NCI-H1436 treated with DMSO at 0.1 percent for 48 hours (cell line): Measurements from ENCODE around the gene COL5A3.

Experiments
- DNase-seq: peaks from one replicate; lab custom pipeline; 2025; lab: John Stamatoyannopoulos, UW

The COL5A3 gene

DNA sequence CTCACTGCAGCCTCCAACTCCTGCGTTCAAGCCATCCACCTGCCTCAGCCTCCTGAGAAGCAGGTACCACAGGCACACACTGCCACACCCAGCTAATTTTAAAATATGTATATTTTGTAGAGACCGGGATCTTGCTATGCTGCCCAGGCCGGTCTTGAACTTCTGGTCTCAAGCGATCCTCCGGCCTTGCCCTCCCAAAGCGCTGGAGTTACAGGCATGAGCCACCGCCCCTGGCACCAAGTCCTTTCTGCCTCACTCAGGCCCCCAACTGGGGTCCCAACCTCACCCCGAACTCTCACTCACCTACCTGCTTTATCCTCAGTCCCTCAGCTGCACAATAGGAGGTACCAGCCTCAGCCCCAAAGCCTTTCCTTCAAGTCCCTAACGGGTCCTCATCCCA, 635 bp upstream of the COL5A3 start:
- DNase-seq = no peak

DNA sequence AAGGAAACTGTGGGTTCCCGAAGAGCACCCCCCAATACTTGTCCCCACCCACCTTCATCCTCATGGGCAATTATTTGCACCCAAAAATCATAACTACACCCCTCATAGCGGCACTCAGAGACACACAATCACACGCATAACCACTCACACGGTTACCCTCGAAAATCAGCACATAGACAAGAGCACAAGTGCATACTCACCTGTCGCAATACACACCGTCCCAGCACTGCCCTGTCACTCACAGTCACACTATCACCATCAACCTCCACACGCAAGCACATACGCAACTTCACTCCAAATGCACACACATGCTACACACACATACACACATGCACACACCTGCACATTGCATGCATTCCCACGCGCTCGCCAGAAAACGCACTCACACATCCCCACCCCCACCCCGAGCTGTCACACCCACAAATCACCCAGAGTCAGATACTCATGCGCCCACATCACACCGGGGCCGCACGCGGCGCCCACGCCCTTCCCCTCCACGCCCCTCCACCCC, 535 bp downstream of the COL5A3 start:
- no peak for DNase-seq

GRCh38 chr19:10008184-10008765, 2.0 kb downstream of the COL5A3 start:
- DNase-seq = no peak

DNA sequence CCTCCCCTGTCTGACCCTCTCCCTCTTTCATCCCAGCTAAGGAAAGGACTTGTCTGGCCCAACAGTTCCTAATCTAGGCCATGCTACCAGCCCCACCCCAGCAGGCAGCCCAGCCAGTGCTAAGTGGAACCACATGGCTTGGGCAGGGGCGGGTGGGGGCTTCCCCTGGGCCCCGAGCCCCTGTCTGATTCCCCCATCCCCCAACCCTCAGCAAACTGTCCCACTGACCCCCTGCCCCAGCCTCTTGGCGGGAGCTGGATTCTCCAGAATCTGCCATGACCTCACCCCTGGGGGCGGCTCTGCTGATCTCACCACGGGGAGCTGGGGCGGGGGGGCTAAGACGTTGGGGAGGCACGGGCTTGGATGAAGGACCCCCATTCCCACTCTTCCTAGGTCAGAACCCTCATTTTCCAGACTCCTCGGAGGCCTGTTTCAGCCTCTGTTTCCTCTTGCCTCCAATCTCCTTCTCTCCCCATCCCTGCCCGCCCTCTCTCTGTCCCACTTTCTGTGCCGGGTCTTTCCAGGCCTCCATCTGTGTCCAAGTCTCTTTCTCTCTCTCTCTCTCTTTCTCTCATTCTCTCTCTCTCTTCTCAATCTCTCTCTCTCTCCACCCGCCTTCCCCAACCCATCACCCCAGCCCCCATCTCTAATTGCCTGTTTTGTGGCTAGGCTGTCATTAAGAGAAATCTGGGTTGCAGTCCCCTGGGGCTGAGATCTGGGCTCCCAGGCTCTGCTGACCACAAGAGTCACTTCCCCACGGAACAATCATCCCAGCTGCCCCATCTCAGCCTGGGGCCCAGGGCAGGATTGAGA, 2.7 kb downstream of the COL5A3 start:
- DNase-seq = no peak

DNA sequence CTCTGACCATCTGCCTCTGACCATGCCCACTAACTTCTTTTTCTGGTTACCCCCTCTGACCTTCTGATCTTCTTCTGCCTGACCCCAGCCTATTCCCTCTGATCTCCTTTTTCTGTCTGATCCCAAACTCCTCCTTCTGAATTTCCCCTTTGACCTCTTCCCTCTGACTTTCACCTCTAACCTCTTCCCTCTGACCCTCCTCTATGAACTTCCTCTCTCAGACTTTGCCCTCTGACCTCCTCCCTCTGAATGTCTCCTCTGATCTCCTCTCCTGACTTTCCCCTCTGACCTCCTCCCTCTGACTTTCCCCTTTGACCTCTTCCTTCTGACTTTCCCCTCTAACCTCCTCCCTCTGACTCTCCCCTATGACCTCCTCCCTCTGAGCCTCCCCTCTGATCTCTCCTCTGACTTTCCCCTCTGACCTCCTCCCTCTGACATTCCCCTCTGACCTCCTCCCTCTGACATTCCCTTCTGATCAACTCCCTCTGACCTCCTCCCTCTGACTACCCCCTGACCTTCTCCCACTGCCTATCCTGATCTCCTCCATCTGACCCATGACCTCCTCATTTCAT, 3.5 kb downstream of the COL5A3 start:
- no peak for DNase-seq

- no peak for DNase-seq
Observed at GRCh38 chr19:10006335-10006708, 4.0 kb downstream of the COL5A3 start.

GRCh38 chr19:10005632-10006334, 4.5 kb downstream of the COL5A3 start:
- no peak for DNase-seq

GRCh38 chr19:10004617-10005016, 5.7 kb downstream of the COL5A3 start:
- no peak for DNase-seq

DNA sequence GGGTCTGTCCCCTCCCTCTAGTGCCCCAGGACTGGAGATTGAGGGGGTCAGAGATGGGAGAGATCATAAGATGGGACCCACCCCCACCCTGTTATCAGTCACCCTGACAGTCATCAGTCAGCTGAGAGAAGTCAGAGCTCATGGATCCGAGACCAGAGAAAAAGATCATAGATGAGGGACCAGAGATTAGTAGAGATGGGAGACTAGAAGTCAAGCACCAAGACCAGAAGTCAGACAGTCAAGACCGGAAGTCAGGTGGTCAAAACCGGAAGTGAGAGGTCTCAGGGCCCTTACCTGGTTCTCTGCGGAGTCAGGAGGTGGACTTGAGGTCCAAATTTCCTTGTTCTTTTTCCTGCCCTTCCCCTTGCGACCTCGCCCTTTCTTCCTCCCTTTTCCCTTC, 7.0 kb downstream of the COL5A3 start:
- DNase-seq = no peak

DNA sequence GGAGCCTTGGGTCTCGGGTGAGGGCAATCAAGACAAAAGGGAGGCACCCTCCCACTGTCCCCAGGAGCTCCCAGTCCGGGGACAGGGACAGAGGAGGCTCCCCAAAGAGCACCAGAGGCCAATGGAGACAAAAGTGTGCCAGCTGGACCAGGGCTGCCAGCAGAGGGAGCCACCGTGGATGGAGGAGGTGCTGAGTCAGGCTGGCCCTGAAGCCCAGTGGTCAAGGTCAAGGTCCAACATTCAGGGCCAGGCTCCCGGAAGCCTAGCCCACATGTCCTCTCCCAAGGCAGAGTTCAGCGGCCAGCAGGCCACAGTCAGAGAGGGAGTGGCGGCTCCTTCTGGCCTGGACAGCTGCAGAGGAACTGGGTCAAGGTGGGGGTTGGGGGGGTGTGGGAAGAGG, 8.4 kb downstream of the COL5A3 start:
- no peak for DNase-seq

- peak; percentile 1 for DNase-seq
Observed at GRCh38 chr19:10000171-10000826, 10.0 kb downstream of the COL5A3 start.

DNA sequence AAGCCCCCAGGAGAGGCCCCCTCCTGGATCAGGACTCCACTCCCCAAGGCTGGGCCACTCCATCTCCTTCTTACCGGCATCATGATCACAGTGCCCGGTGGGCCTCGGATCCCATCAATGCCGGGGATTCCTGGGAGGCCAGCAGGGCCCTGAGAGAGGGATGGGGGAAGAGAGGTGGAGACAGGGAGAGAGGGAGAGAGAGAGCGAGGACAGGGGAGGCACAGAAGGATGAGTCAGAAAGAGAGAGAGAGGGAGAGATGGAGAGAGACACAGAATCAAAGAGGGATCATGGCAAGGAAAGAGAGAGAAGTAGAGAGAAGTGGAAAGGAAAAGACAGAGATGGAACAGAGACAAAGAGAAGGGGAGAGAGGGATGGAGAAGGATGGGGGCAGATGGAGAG, 13.8 kb downstream of the COL5A3 start:
- no peak for DNase-seq

- no peak for DNase-seq
Observed at GRCh38 chr19:9995999-9996398, 14.3 kb downstream of the COL5A3 start.

DNA sequence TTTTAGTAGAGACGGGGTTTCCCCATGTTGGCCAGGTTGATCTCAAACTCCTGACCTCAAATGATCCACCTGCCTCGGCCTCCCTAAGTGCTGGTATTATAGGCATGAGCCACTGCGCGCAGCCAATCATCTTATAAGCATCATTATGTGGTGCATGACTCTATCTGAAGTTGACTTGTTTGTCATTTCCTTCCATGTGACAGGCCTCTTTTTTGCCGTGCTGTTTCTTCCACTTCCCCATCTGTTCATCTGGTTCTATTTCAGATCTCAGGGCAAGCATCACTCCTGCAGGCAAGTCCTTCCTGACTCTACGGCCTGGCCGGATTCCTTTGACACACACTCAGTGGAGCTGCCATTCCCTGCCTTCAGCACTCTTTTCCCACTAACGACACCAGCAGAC, 15.2 kb downstream of the COL5A3 start:
- DNase-seq = no peak

DNA sequence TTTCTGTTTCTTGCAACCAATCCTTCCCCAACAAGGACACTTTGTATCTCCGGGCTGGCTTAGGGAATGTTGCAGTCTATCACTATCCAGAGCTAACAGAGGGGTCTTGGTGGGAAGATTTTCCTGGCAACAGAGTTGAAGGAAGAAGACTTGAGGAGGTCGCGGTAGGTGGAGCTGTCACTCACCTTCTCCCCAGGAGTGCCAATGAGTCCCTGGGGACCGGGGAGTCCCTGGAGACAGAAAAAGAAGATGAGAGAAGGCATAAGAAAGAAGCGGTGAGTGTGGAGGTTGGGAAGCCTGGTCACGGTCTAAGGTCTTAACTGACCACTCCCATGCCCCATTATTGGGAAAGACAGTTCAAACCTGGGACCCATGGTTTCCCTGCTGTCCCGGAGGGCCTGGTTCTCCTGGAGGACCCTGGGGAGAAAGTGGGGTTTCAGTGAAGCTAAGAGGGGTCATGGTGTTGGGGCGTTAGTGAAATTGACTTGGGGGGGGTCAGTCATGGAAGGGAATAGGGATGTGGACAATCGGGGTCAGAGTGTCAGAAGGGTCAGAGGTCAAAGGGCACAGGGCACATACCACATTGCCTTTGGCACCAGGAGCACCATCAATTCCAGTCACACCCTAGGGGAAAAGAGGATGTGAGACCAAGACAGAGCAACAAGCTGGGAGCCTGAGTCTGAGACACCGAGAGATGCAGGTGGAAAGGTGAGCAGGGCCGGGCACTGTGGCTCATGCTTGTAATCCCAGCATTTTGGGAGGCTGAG, 18.7 kb downstream of the COL5A3 start:
- DNase-seq = no peak

DNA sequence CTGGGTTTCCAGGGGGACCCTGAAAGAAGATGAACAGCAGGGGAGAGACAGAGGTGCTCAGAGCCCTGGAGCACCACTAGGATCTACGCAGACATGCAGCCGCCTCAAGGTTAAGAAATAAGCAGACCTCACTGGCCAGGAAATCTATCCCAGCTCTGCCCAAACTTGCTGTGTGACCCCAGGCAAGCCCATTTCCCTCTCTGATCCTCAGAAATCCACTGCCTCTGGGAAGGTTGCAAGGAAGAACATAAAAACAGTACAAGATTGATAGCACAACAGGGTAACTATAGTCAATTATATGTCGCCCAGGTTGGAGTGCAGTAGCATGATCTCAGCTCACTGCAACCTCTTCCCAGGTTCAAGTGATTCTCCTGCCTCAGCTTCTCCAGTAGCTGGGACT, 20.8 kb downstream of the COL5A3 start:
- no peak for DNase-seq

- no peak for DNase-seq
Observed at GRCh38 chr19:9986787-9987281, 23.5 kb downstream of the COL5A3 start.

- no peak for DNase-seq
Observed at GRCh38 chr19:9981406-9982260, 28.7 kb downstream of the COL5A3 start.

DNA sequence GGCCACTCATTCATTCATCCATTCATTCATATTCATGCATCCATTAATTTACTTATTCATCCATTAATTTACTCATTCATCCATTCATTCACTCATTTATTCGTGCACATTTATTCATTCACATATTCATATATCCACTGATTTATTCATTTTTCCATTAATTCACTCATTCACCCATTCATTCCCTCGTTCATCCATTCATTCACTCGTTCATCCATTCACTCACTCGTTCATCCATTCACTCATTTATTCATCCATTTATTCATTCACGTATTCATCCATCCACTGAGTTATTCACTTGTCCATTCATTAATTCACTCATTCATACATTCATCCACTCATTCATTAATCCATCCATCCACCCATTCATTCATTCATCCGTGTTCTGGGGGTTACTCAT, 38.2 kb downstream of the COL5A3 start:
- DNase-seq = no peak

DNA sequence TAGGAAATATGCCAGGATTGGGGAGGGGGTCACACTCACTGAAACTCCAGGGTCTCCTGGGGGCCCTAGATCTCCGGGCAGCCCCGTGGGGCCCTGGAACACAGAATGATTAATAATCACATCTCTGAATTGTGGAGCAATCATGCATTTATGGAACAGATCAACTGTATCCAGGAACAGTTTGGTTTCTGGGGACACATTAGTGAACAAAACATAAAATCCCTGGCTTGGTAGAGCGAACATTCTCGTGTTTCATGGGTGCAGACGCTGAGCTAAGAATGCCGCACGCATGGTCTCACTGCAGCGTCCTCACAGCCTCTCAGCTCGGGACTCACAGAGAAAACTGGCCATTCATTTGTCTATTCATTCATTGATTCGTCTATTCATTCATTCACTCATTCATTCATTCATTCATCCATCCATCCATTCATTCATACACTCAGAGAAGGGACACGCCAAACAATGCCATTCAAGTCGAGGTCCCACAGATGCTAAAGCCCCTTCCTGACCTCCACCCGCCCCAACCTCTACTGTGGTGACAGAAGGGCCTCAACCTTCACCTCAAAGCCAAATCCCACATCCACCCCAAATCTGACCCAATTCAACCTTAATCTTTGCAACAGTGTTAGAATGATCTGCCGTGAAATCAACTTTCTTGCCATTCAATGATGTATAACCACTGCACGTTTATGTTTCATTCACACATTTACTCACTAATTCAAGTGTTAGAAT, 39.0 kb downstream of the COL5A3 start:
- DNase-seq = no peak
